ENCODE results near the gene KBTBD2.

DNA sequence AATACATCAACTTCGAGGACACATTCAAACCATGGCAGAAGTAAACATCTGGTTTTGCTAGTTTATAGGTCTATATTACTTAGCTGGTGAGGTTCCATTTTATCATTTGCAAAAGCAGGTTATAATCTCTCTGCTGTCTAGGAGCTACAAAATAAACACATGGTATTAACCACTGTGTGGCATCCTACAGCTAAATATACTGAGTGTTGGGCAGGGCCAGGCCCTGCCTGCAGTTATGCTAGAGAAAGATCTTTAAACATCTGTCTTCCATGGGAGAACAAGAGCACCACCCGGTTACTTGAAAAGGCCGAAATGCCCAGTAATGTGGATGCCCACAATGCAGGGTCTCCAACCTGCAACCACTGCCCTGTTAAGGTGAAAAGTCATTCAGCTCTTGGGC, 45.1 kb upstream of the KBTBD2 start:
- TF ChIP-seq, protein P1, sequence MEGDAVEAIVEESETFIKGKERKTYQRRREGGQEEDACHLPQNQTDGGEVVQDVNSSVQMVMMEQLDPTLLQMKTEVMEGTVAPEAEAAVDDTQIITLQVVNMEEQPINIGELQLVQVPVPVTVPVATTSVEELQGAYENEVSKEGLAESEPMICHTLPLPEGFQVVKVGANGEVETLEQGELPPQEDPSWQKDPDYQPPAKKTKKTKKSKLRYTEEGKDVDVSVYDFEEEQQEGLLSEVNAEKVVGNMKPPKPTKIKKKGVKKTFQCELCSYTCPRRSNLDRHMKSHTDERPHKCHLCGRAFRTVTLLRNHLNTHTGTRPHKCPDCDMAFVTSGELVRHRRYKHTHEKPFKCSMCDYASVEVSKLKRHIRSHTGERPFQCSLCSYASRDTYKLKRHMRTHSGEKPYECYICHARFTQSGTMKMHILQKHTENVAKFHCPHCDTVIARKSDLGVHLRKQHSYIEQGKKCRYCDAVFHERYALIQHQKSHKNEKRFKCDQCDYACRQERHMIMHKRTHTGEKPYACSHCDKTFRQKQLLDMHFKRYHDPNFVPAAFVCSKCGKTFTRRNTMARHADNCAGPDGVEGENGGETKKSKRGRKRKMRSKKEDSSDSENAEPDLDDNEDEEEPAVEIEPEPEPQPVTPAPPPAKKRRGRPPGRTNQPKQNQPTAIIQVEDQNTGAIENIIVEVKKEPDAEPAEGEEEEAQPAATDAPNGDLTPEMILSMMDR (IDR thresholded peaks at IDR 0.05), result no peak
- no peak for TF ChIP-seq ZFX (IDR thresholded peaks at IDR 0.05; ENCODE audit: borderline replicate concordance)
